Chondrocyte (in vitro differentiated cells): ENCODE measurements around the gene TRPM4. TPM values are rescaled to one million over a fixed set of nuclear protein-coding genes. Genes with fewer than 3 reads are reported as not detected.

ENCODE experiments used
- DNase-seq: peaks from one replicate; pipeline ENCODE4 v3.0.0; 2021; ENCODE audit warnings: mixed read lengths, low spot score
- H3K27ac Mint-ChIP-seq: one replicate; pipeline ENCODE4 v1.8.0; 2021; ENCODE audit warnings: mild to moderate bottlenecking, moderate library complexity, mixed read lengths; ENCODE audit not compliant: unreplicated experiment
- H3K27me3 Mint-ChIP-seq: 2 replicates; pipeline ENCODE4 v1.8.0; 2021; ENCODE audit warnings: low read depth, mixed read lengths
- H3K36me3 Mint-ChIP-seq: 2 replicates; pipeline ENCODE4 v1.8.0; 2021; ENCODE audit warnings: low read depth, mixed read lengths
- H3K4me1 Mint-ChIP-seq: 2 replicates; pipeline ENCODE4 v1.8.0; 2021; ENCODE audit warnings: low read depth, mild to moderate bottlenecking, mixed read lengths
- H3K4me3 Mint-ChIP-seq: one replicate; pipeline ENCODE4 v1.8.0; 2021; ENCODE audit warnings: mild to moderate bottlenecking, moderate library complexity, mixed read lengths; ENCODE audit not compliant: unreplicated experiment
- H3K9me3 Mint-ChIP-seq: 2 replicates; pipeline ENCODE4 v1.8.0; 2021; ENCODE audit warnings: low read depth, mixed read lengths
- CTCF ChIP-seq: fragments of 200-600 bp; sonication (generic); IDR thresholded peaks from 2 replicates; pipeline ENCODE4 v1.5.0; 2021; ENCODE audit warnings: antibody characterized with exemption, mild to moderate bottlenecking, moderate library complexity
- total RNA-seq: library from RNA; stranded (reverse); gene quantifications from 3 replicates; pipeline ENCODE4 v1.2.1, GENCODE V29; 2021

TRPM4 gene
- total RNA-seq, 1 donor from 2014 or later = 50.2 TPM

- TF ChIP-seq CTCF = no peak
- no peaks in the 10 kb centered on the region for H3K4me1 Mint-ChIP-seq
- H3K4me3 Mint-ChIP-seq = no peak overlapping the region
- peaks cover 2% of the 10 kb centered on the region for H3K36me3 Mint-ChIP-seq
- peaks cover 4% of the 10 kb centered on the region for H3K9me3 Mint-ChIP-seq
- no peak overlapping the region for H3K27ac Mint-ChIP-seq
- peaks cover 8% of the 10 kb centered on the region for H3K27me3 Mint-ChIP-seq
- peak; percentile 20 for DNase-seq
These were observed 74.2 kb downstream of the TRPM4 start for GRCh38 chr19:49231804-49232203.

GRCh38 chr19:49233163-49233562 lies 75.6 kb downstream of the TRPM4 start:
- no peak overlapping the region for H3K4me3 Mint-ChIP-seq
- H3K4me1 Mint-ChIP-seq = no peaks in the 10 kb centered on the region
- no peak for TF ChIP-seq CTCF
- peaks cover 2% of the 10 kb centered on the region for H3K36me3 Mint-ChIP-seq
- no peak overlapping the region for H3K27ac Mint-ChIP-seq
- H3K27me3 Mint-ChIP-seq = peaks cover 13% of the 10 kb centered on the region
- DNase-seq = no peak
- peaks cover 4% of the 10 kb centered on the region for H3K9me3 Mint-ChIP-seq

GRCh38 chr19:49241769-49242168 lies 84.2 kb downstream of the TRPM4 start:
- H3K27ac Mint-ChIP-seq = no peak overlapping the region
- no peak for TF ChIP-seq CTCF

GRCh38 chr19:49243129-49243528 lies 85.5 kb downstream of the TRPM4 start:
- peaks cover 3% of the 10 kb centered on the region for H3K36me3 Mint-ChIP-seq
- H3K4me1 Mint-ChIP-seq = no peaks in the 10 kb centered on the region
- TF ChIP-seq CTCF = no peak
- no peak for DNase-seq
- H3K27ac Mint-ChIP-seq = no peak overlapping the region
- H3K27me3 Mint-ChIP-seq = no peaks in the 10 kb centered on the region
- H3K9me3 Mint-ChIP-seq = no peaks in the 10 kb centered on the region
- H3K4me3 Mint-ChIP-seq = no peak overlapping the region

More at GRCh38 chr19:49241769-49242168, 84.2 kb downstream of the TRPM4 start:
- Mint-ChIP-seq H3K4me1 (no peaks in the 10 kb centered on the region), H3K9me3 (no peaks in the 10 kb centered on the region), H3K4me3 (no peak overlapping the region), H3K36me3 (peaks cover 3% of the 10 kb centered on the region), H3K27me3 (peaks cover 4% of the 10 kb centered on the region)
- DNase-seq = no peak

GRCh38 chr19:49243726-49244125 lies 86.1 kb downstream of the TRPM4 start:
- H3K9me3 Mint-ChIP-seq = no peaks in the 10 kb centered on the region
- no peak for TF ChIP-seq CTCF
- peaks cover 3% of the 10 kb centered on the region for H3K36me3 Mint-ChIP-seq
- H3K27ac Mint-ChIP-seq = no peak overlapping the region
- H3K4me3 Mint-ChIP-seq = no peak overlapping the region
- no peaks in the 10 kb centered on the region for H3K27me3 Mint-ChIP-seq
- no peak for DNase-seq
- no peaks in the 10 kb centered on the region for H3K4me1 Mint-ChIP-seq
